Daoy (cell line): ENCODE data around the gene SCYGR4. TPM values are rescaled to one million over a fixed set of nuclear protein-coding genes. Genes with fewer than 3 reads are reported as not detected.

Experiments
- DNase-seq: peaks from one replicate; pipeline ENCODE4 v3.0.0-alpha.2; 2015; ENCODE audit warnings: low read depth
- total RNA-seq: library from RNA; depleted of rRNA; stranded (reverse); fragments of >200 nt; shearing (Covaris generic); gene quantifications from 2 replicates; pipeline ENCODE4 v1.2.3, GENCODE V29; 2014

Gene SCYGR4
- total RNA-seq, 1 experiment from 2014 or later, result not detected

DNA sequence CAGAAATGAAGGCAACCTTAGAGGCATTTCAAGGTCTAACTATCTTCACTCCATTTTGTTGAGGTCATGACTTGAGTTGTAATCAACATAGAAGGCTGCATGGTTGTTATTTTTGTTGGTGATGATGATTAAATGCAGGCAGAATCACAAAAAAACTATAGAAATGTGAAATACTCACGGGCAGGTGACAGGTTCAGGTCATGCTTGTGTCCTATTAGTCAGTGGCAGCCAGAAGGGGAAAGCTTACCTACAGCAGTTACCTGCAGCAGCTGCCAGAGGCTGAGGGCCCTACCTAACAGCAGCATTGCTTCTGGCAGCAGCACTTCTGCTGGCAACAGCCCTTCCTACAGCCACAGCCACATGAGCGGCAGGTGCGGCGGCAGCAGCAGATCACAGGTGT, 3.1 kb upstream of the SCYGR4 start:
- no peak for DNase-seq

- DNase-seq, result no peak
Measured at GRCh38 chr2:227614740-227615139, 2.6 kb upstream of the SCYGR4 start, which contains the start of gene SCYGR3. Gene SCYGR3 (minus strand): TSS chr2:227614840. CDS start chr2:227614840, 0 bp downstream.

DNA sequence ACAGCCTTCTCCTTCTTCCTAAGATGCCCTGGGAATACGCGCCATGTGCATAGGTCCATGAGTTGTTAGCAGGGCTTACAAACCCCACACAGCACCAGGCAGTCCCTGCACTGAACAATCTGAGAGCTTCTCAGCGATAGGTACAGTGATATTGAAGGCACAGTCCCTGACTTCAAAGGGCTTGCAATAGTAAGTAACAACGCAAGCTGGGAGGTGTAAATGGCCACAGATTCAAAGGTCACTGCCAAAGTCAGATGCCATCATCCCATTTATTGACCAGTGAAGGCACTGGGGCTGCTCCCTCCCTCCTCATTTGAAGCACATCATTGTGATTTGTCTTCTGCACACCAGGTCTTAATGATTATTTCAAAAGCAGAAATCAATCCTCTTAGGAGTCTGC, 2.1 kb upstream of the SCYGR4 start:
- DNase-seq, result no peak

- DNase-seq, result no peak
Measured at GRCh38 chr2:227615906-227616305, 1.4 kb upstream of the SCYGR4 start.

DNA sequence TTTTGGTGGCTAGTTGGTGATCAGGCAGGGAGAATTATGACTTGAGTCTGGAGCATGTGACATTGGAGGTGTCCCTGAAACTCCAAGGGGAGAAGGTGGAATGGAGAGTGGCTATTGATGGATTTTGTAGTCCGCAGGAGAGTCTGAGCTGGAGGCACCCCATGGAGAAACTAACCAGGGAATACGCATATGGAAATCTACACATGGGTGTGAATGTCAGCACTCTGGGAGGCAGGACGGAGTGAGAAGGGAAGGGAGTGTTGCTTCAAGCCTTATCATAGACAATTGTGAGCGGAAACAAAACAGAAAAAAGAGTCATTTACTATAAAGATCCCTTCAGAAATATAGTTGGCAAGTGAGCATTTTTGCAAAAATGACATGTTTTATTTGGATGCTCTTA, 667 bp upstream of the SCYGR4 start:
- DNase-seq, result no peak

DNA sequence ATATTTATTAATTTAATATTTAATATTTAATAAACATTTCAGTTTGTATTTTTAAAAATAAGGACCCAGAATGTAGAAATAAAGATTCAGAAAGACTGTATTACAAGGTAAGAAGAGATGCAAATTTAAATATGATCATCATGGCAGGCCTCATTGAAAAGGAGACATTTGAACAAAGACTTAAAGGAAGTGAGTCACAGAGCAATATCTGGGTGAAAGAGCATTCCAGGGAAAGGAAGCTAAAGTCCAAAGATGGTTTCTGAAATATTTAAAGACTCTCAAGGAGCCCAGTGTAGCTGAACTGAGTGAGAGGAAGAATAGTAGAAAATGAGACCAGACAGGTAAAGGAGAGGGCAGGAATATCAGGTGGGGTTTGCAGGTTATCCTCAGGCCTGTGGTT, 5.9 kb downstream of the SCYGR4 start:
- peak; percentile 40 for DNase-seq

DNA sequence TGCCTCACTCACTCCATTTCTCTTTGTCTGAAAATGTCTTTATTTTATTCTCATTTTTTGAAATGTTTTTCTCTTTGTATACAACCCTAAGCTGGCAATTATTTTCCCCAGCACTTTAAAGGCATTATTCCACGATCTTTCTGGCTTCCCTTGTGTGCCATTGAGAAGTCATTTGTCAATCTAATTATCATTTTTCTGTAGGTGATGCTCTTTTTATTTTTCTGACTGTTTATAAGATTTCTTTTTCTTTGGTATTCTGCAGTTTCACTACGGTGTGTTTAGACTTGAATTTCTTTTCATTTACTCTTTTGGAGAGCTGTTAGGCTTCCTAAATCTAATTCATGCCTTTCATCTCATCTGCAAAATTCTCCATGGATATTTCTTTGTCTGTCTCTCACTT, 8.1 kb downstream of the SCYGR4 start:
- DNase-seq, result no peak

DNA sequence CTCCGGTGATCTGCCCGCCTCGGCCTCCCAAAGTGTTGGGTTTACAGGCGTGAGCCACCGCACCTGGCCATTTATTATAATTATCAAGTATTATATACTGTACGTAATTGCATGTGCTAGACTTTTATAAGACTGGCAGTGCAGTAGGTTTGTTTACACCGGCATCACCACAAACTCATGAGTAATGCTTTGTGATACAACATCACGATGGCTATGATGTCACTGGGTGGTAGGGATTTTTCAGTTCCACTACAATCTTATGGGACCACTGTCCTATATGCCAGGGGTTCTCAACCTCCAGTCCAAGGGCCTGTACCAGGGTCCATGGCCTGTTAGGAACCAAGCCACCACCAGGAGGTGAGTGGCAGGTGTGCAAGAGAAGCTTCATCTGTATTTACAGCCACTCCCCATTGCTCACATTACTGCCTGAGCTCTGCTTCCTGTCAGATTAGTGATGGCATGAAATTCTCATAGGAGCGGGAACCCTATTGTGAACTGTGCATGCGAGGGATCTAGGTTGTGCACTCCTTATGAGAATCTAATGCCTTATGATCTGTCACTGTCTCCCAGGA, 9.4 kb downstream of the SCYGR4 start:
- no peak for DNase-seq

GRCh38 chr2:227627769-227628168, 10.5 kb downstream of the SCYGR4 start:
- DNase-seq, result no peak

GRCh38 chr2:227629435-227629834, 12.1 kb downstream of the SCYGR4 start:
- DNase-seq, result no peak

- no peak for DNase-seq
Measured at GRCh38 chr2:227630322-227630721, 13.0 kb downstream of the SCYGR4 start.

DNA sequence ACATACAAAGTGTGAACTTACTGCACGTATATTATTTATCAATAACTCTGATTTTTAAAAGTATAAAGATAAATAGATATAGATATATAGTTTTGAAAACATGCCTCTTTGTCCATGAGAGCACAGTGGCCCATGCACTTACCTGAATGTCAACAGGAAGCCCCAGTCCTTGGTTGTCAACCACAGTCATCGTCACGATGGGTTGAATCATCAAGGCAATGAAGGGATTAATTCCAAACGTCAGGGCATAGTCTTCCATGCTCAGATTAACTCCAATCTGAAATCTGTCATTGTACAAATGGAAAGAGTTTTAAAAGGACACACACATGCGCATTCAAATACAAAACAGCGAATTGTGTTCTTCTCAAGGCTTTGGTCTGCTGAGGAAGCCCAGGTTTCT, 15.5 kb downstream of the SCYGR4 start:
- DNase-seq, result peak; percentile 13

- DNase-seq, result no peak
Measured at GRCh38 chr2:227634201-227634600, 16.9 kb downstream of the SCYGR4 start.

DNA sequence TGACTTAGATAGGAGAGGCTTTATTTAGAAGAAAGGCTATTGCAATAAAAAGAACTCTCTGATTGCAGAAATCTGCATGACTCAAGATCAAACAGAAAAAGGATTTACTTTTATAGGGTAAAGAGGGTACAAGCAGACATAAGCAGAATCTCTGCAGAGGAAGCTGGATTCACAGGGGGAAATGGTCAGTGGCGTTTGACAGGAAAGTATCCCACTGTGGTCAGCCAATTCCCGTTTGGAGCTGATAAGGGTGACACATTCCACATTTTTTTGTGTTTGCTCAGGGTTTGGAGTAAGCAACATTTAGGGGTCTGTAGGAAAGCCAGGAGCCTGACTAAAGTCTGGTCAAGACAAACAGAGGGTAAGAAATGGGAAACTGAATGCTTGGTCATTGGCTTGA, 25.4 kb downstream of the SCYGR4 start:
- no peak for DNase-seq

- no peak for DNase-seq
Measured at GRCh38 chr2:227643990-227644551, 26.8 kb downstream of the SCYGR4 start.

GRCh38 chr2:227653419-227653818, 36.1 kb downstream of the SCYGR4 start:
- no peak for DNase-seq

DNA sequence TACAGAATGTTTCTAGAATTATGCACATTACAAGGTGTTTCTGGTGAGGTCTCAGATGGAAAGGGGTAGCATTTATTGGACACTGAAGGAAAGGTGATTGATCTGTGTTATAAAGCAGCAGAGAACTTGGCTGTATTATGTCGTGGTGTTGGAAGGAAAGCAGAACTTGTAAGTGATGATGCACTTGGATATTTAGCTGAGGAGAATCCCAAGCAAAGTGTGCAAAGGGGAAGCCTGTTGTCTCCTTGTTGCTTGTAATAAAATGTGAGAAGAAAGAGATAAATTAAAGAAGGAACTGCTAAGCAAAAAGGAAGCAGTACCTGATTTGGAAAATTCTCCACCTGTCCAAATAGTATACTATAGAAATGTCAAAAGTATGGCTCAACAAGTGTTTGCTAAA, 37.1 kb downstream of the SCYGR4 start:
- DNase-seq, result no peak

GRCh38 chr2:227655454-227655853, 38.2 kb downstream of the SCYGR4 start:
- DNase-seq, result peak; percentile 72

- DNase-seq, result peak; percentile 16
Measured at GRCh38 chr2:227657199-227657845, 40.0 kb downstream of the SCYGR4 start.

- DNase-seq, result no peak
Measured at GRCh38 chr2:227661025-227661649, 43.8 kb downstream of the SCYGR4 start.

- no peak for DNase-seq
Measured at GRCh38 chr2:227661827-227662226, 44.5 kb downstream of the SCYGR4 start.

- DNase-seq, result no peak
Measured at GRCh38 chr2:227665189-227665940, 48.1 kb downstream of the SCYGR4 start.
